DOHH2 (cell line): ENCODE measurements around the gene IPO13.

Experiments
- EZH2phosphoT487 ChIP-seq: fragments of 200-600 bp; sonication (generic); IDR thresholded peaks from 2 replicates; pipeline ENCODE4 v1.6.1; 2017; ENCODE audit warnings: borderline replicate concordance, mild to moderate bottlenecking, antibody characterized with exemption, low read length, moderate library complexity, mixed read lengths
- TF ChIP-seq, protein P1 (sequence below): fragments of 200-600 bp; sonication (generic); IDR thresholded peaks from one replicate; pipeline ENCODE4 v1.5.1; 2014; ENCODE audit warnings: antibody characterized with exemption, mild to moderate bottlenecking, low read depth, low read length; ENCODE audit not compliant: poor library complexity, severe bottlenecking

DNA sequence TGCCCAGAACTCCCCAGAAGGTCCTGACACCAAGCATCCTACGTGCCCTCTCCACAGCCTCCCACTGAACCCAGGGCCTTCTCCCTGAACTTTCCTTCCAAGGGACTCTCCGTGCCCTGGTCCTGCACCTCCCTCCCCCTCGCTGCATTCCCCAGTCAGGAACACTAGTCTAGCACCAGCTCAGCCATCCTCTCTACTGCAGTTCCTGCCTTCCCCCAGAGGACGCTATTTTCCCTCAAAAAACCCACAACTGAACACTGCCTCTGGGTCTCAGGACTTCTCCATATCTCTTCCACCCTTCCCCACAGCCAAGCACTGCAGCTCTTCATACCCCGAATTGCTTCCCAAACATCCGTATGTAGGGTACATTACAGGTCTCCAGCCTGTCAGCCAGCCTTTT is 25.7 kb upstream of the IPO13 start:
- TF ChIP-seq, protein P1, sequence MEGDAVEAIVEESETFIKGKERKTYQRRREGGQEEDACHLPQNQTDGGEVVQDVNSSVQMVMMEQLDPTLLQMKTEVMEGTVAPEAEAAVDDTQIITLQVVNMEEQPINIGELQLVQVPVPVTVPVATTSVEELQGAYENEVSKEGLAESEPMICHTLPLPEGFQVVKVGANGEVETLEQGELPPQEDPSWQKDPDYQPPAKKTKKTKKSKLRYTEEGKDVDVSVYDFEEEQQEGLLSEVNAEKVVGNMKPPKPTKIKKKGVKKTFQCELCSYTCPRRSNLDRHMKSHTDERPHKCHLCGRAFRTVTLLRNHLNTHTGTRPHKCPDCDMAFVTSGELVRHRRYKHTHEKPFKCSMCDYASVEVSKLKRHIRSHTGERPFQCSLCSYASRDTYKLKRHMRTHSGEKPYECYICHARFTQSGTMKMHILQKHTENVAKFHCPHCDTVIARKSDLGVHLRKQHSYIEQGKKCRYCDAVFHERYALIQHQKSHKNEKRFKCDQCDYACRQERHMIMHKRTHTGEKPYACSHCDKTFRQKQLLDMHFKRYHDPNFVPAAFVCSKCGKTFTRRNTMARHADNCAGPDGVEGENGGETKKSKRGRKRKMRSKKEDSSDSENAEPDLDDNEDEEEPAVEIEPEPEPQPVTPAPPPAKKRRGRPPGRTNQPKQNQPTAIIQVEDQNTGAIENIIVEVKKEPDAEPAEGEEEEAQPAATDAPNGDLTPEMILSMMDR, result no peak
- TF ChIP-seq EZH2phosphoT487, result no peak
